ENCODE data around the gene EDDM13. TPM values are rescaled to one million over a fixed set of nuclear protein-coding genes. Genes with fewer than 3 reads are reported as not detected.

Gene EDDM13
- total RNA-seq, 6 experiments from 2014 or later: not detected

GRCh38 chr19:56263319-56263718 lies 9.2 kb upstream of the EDDM13 start:
- no peaks in the 10 kb centered on the region for H3K27me3 ChIP-seq
- ATAC-seq (no peak), DNase-seq (no peak)
- no peaks in the 10 kb centered on the region for H3K36me3 ChIP-seq
- H3K27ac ChIP-seq: no peak overlapping the region
- intact Hi-C loops (cut with DNase I): no loop called here
- 89% methylated on average over 5 of the region's 5 CpGs for WGBS (ENCODE audit: insufficient coverage, low coverage, low lambda C conversion rate, missing lambda C conversion rate)
- H3K9me3 ChIP-seq: no peaks in the 10 kb centered on the region
- TF ChIP-seq, protein P1, sequence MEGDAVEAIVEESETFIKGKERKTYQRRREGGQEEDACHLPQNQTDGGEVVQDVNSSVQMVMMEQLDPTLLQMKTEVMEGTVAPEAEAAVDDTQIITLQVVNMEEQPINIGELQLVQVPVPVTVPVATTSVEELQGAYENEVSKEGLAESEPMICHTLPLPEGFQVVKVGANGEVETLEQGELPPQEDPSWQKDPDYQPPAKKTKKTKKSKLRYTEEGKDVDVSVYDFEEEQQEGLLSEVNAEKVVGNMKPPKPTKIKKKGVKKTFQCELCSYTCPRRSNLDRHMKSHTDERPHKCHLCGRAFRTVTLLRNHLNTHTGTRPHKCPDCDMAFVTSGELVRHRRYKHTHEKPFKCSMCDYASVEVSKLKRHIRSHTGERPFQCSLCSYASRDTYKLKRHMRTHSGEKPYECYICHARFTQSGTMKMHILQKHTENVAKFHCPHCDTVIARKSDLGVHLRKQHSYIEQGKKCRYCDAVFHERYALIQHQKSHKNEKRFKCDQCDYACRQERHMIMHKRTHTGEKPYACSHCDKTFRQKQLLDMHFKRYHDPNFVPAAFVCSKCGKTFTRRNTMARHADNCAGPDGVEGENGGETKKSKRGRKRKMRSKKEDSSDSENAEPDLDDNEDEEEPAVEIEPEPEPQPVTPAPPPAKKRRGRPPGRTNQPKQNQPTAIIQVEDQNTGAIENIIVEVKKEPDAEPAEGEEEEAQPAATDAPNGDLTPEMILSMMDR (IDR thresholded peaks at IDR 0.05): no peak
- no peak for TF ChIP-seq POLR2A (IDR thresholded peaks at IDR 0.05)
- no peaks in the 10 kb centered on the region for H3K4me1 ChIP-seq
- no peak overlapping the region for H3K4me3 ChIP-seq

- H3K27me3 ChIP-seq: no peaks in the 10 kb centered on the region
- intact Hi-C loops (cut with DNase I): no loop called here
- DNase-seq (no peak), ATAC-seq (no peak)
- no peak overlapping the region for H3K27ac ChIP-seq
- no peak overlapping the region for H3K4me3 ChIP-seq
- TF ChIP-seq, protein P1 (IDR thresholded peaks at IDR 0.05): no peak
- no peak for TF ChIP-seq POLR2A (IDR thresholded peaks at IDR 0.05)
- H3K4me1 ChIP-seq: no peaks in the 10 kb centered on the region
- no peaks in the 10 kb centered on the region for H3K9me3 ChIP-seq
- H3K36me3 ChIP-seq: no peaks in the 10 kb centered on the region
- 28% methylated on average over 3 of the region's 3 CpGs for WGBS (ENCODE audit: insufficient coverage, low coverage, low lambda C conversion rate, missing lambda C conversion rate)
Measured at GRCh38 chr19:56266051-56266450, 6.5 kb upstream of the EDDM13 start.

DNA sequence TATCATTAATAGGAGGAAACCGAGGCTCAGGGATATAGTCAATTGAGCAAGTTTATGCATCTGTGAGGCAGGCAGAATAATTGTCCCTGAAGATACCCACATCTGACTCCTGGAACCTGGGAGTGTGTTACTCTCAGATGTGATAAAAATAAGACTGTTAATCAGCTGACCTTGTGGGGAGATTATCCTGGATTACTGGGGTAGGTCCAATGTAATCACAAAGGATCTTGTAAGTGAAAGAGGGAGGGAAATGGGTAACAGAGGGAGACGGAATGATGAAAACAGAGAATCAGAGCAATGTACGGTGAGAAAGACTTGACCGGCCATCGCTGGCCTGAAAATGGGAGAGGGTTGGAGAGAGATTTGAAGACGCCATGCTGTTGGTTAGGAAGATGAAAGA lies 3.2 kb upstream of the EDDM13 start:
- intact Hi-C loops (cut with DNase I): no loop called here
- 85% methylated on average over 5 of the region's 6 CpGs for WGBS (ENCODE audit: insufficient coverage, low coverage, low lambda C conversion rate, missing lambda C conversion rate)
- Histone ChIP-seq H3K4me3 (no peak overlapping the region), H3K27me3 (no peaks in the 10 kb centered on the region), H3K9me3 (no peaks in the 10 kb centered on the region), H3K4me1 (no peaks in the 10 kb centered on the region), H3K27ac (no peak overlapping the region), H3K36me3 (no peaks in the 10 kb centered on the region)
- no peak for DNase-seq
- no peak for ATAC-seq
- TF ChIP-seq, protein P1 (IDR thresholded peaks at IDR 0.05): no peak
- TF ChIP-seq POLR2A (IDR thresholded peaks at IDR 0.05): no peak

- DNase-seq (no peak), ATAC-seq (peak in 2 of 4 donors; percentile 21 to 53)
- intact Hi-C loops (cut with DNase I): no loop called here
- H3K36me3 ChIP-seq: no peaks in the 10 kb centered on the region
- H3K27me3 ChIP-seq: no peaks in the 10 kb centered on the region
- H3K4me3 ChIP-seq: no peak overlapping the region
- no peaks in the 10 kb centered on the region for H3K9me3 ChIP-seq
- WGBS (ENCODE audit: insufficient coverage, low coverage, low lambda C conversion rate, missing lambda C conversion rate): 64% methylated on average over 2 of the region's 3 CpGs
- H3K4me1 ChIP-seq: no peaks in the 10 kb centered on the region
- no peak for TF ChIP-seq POLR2A (IDR thresholded peaks at IDR 0.05)
- TF ChIP-seq, protein P1 (IDR thresholded peaks at IDR 0.05): no peak
- no peak overlapping the region for H3K27ac ChIP-seq
Measured at GRCh38 chr19:56270676-56271075, 1.9 kb upstream of the EDDM13 start.

GRCh38 chr19:56271151-56271550 lies 1.4 kb upstream of the EDDM13 start:
- DNase-seq (no peak), ATAC-seq (no peak)
- no peak for TF ChIP-seq POLR2A (IDR thresholded peaks at IDR 0.05)
- TF ChIP-seq, protein P1 (IDR thresholded peaks at IDR 0.05): no peak
- Histone ChIP-seq H3K4me3 (no peak overlapping the region), H3K27me3 (no peaks in the 10 kb centered on the region), H3K9me3 (no peaks in the 10 kb centered on the region), H3K36me3 (no peaks in the 10 kb centered on the region), H3K4me1 (no peaks in the 10 kb centered on the region), H3K27ac (no peak overlapping the region)
- intact Hi-C loops (cut with DNase I): no loop called here
- WGBS (ENCODE audit: insufficient coverage, low coverage, low lambda C conversion rate, missing lambda C conversion rate): 53% methylated on average over 6 of the region's 6 CpGs

Data from right lobe of liver (tissue), 6 donors.